ENCODE data around the gene C1orf122.
"Not testable (repeated sequence)": the region's sequence is repeated elsewhere in the genome, so short reads cannot be mapped to it uniquely, and the experiment has no call there.

C1orf122 gene

GRCh38 chr1:37807555-37808368, at the start of gene C1orf122, which contains the start of gene YRDC:
Gene C1orf122, plus strand, starts transcription at chr1:37807790. Its CDS starts 615 bp downstream, at chr1:37808405.
Gene YRDC, minus strand, starts transcription at chr1:37808208. Its CDS starts 28 bp downstream, at chr1:37808180.
- DNase-seq, result peak; percentile 81 to 91

GRCh38 chr1:37759451-37759850, 48.1 kb upstream of the C1orf122 start:
- DNase-seq, result no peak

- no peak for DNase-seq
Measured at GRCh38 chr1:37761416-37762095, 46.0 kb upstream of the C1orf122 start.

GRCh38 chr1:37762516-37762915, 45.1 kb upstream of the C1orf122 start:
- no peak for DNase-seq

- no peak for DNase-seq
Measured at GRCh38 chr1:37763791-37764413, 43.7 kb upstream of the C1orf122 start.

- DNase-seq, result no peak
Measured at GRCh38 chr1:37764414-37764825, 43.2 kb upstream of the C1orf122 start.

- DNase-seq, result no peak
Measured at GRCh38 chr1:37764888-37765441, 42.6 kb upstream of the C1orf122 start, which contains the start of gene EPHA10. Gene EPHA10, minus strand, starts transcription at chr1:37765120. Its CDS starts 54 bp downstream, at chr1:37765066.

- no peak for DNase-seq
Measured at GRCh38 chr1:37765916-37766664, 41.5 kb upstream of the C1orf122 start.

- DNase-seq, result no peak
Measured at GRCh38 chr1:37767488-37767887, 40.1 kb upstream of the C1orf122 start.

- not testable (repeated sequence) for DNase-seq
Measured at GRCh38 chr1:37771440-37771839, 36.1 kb upstream of the C1orf122 start.

GRCh38 chr1:37776946-37777516, 30.6 kb upstream of the C1orf122 start:
- DNase-seq, result no peak

- no peak for DNase-seq
Measured at GRCh38 chr1:37778654-37779053, 28.9 kb upstream of the C1orf122 start.

- no peak for DNase-seq
Measured at GRCh38 chr1:37782491-37782890, 25.1 kb upstream of the C1orf122 start.

- DNase-seq, result no peak
Measured at GRCh38 chr1:37792943-37793686, 14.5 kb upstream of the C1orf122 start.

- peak in 1 of 2 donors; percentile 34 for DNase-seq
Measured at GRCh38 chr1:37793773-37794371, 13.7 kb upstream of the C1orf122 start, which contains the start of gene MANEAL. Gene MANEAL, plus strand, starts transcription at chr1:37793847. Its CDS starts 336 bp downstream, at chr1:37794183.

GRCh38 chr1:37794372-37795339, 12.9 kb upstream of the C1orf122 start:
- no peak for DNase-seq

- DNase-seq, result no peak
Measured at GRCh38 chr1:37795340-37796125, 12.1 kb upstream of the C1orf122 start.

GRCh38 chr1:37797750-37798345, 9.7 kb upstream of the C1orf122 start:
- no peak for DNase-seq
